GM21619 (cell line): Measurements from ENCODE around the gene GTF2H2.
"Not testable (repeated sequence)": the region's sequence is repeated elsewhere in the genome, so short reads cannot be mapped to it uniquely, and the experiment has no call there.

Experiments
- ATAC-seq: cut with Tn5 transposase; IDR thresholded peaks from one replicate; pipeline ENCODE4 v1.9.1; 2021; ENCODE audit not compliant: unreplicated experiment

Gene GTF2H2

DNA sequence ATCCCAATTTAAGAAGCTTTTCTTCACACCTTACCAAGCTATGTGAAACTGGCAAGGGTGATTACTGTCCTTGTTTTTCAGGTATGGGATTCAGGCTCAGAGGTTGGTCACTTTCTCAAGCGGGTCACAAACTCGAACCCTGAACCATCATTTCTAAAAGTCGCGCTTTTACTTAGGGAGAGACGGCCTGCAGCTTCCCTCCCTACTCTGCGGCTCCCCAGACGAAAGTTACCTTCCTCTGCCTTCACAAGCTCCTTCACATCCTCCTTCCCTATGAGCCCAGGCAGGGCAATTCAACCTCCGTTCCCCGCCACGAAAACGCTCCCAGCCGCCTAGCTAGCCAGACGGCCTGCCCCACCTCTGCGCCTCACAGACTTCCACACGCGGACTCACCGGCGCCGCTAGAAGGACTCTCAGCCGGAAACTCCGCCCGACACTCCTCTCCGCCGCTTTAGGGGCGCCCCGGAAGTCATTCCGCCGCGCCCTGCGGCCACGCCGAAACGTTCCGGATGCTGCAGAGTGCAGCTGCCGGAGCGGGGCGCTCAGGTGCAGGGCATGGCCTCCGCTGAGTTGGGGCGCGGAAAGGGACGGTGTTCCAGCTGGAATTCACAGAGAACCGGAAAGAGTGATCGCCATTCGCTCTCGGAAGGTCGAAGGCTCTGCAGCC is at the start of gene GTF2H2:
GTF2H2 (minus strand) TSS at position 415 of the 667 bp plus-strand sequence. CDS start 4,913 bp downstream, outside the sequence.
- peak; percentile 98 for ATAC-seq

DNA sequence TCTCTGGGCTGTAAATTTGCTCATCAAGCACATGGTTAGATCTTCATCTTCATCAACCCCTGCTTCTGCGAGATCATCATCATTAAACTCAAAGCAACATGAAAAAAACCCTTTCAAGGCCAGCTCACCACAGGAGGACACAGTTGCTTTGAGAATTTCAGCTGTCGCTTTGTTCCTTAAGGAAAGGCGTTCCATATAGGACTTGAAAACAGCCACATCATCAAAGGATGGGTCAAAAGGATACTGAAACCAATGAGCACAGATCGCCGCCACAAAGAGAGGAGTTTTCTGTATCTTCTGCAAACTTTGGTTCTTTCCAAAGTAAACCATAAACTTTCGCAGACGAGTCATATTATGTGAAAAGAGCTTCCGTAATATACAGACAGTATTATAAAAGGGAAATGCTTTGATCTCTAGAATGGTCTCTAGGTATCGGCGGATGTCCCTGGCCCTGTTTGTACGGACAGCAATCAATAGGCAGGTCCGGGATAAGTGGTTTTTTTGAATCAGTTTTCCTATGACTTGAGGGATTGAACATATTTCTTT is 42.3 kb upstream of the GTF2H2 start:
- not testable (repeated sequence) for ATAC-seq

- ATAC-seq = not testable (repeated sequence)
Measured at GRCh38 chr5:71099996-71100395, 32.5 kb upstream of the GTF2H2 start.

GRCh38 chr5:71097930-71098203 is 30.4 kb upstream of the GTF2H2 start:
- ATAC-seq = not testable (repeated sequence)

DNA sequence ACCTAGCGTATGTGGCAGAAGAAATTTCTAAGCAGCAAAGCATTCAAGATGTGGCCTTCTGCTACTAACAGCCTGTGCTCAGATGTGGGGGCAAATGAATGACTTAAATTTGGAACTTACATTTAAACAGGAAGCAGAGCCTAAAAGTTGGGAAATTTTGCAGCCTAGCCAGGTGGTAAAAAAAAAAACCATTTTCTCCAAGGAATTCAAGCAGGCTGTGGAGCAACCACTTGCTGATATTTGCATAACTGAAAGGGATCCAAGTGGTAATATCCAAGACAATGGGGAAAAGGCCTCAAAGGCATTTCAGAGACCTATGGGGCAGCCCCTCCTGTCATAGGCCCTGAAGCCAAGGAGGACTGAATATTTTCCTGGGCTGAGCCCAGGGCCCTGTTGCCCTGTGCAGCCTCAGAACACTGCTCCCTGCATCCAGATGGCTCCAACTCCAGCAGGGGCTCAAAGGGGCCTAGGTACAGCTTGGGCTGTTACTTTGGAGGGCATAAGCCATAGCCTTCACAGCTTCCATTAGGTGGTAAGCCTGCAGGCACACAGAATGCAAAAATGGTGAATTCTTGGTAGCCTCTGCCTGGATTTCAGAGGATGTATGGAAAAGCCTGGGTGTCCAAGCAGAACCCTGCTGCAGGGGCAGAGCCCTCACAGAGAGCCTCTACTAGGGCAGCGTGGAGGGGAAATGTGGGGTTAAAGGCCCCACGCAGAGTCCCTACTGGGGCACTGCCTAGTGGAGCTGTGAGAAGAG is 29.9 kb upstream of the GTF2H2 start:
- not testable (repeated sequence) for ATAC-seq

- ATAC-seq = not testable (repeated sequence)
Measured at GRCh38 chr5:71089773-71090172, 22.3 kb upstream of the GTF2H2 start.

DNA sequence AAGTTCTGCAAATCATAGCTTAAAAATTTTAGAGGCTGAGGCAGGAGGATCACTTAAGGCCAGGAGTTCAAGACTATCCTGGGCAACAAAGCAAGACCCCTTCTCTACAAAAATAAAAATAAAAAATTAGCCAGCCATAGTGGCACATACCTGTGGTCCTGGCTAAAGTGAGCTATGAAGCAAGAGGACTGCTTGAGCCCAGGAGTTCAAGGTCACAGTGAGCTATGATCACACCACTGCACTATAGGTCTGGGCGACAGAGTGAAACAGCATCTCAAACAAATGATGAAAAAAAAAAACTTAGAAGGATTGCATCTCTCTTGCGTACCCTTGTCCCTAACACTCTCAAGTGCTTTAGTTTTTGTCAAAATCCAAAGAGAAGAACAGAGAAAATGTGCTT is 21.3 kb upstream of the GTF2H2 start:
- not testable (repeated sequence) for ATAC-seq

- not testable (repeated sequence) for ATAC-seq
Measured at GRCh38 chr5:71086145-71086544, 18.7 kb upstream of the GTF2H2 start.

DNA sequence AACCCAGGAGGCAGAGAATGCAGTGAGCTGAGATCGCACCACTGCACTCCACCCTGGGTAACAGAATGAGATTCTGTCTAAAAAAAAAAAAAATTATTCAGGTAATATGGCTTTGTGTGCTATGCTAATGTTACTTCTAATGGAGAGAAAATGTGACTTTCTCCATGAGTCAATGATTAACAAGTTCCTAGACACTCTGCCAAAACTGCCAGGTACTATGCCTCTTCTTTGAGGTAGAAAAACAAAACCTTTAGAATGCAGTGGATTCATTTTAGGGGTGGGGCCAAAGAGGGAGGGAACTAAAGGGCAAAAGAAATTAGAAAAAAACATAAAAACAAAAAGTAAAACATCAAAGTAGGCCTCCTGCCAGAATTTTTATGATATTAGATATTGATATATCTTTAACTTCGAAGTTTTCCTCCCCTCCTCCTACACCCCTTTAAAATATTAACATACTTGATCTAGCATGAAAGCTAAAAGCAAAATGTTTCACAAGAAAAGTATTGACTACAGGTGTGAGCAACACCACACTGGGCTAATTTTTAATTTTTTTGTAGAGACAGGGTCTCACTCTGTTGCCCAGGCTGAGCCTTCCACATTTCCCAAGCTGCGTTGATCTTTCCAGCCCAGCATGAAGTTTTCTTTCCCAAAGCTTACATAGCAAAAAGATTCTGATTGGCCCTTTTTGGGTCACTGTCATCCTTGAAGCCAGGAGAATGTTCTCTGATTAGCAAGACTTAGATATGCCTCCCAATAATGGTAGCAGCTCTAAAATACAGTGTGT is 17.0 kb upstream of the GTF2H2 start:
- not testable (repeated sequence) for ATAC-seq

GRCh38 chr5:71082898-71083297 is 15.4 kb upstream of the GTF2H2 start:
- not testable (repeated sequence) for ATAC-seq

GRCh38 chr5:71082340-71082739 is 14.9 kb upstream of the GTF2H2 start:
- ATAC-seq = not testable (repeated sequence)

DNA sequence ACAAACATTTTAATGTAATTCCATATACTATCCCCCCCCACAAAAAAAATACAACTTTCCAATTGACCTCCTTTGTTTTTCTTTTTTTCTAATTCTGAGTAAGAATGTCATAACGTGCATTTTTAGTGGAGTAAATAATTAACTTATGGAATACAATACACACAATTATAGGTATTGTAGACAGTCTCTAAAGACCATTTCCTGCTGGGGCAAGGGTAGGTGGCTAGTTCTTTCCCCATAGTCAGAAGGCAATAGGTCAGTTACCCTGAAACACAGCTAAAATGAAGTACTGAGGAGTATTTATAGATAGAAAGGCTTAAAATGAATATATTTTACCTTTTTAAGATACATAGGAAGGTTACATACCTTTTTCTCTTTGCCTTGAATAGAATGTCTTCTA is 6.2 kb downstream of the GTF2H2 start:
- ATAC-seq = not testable (repeated sequence)

DNA sequence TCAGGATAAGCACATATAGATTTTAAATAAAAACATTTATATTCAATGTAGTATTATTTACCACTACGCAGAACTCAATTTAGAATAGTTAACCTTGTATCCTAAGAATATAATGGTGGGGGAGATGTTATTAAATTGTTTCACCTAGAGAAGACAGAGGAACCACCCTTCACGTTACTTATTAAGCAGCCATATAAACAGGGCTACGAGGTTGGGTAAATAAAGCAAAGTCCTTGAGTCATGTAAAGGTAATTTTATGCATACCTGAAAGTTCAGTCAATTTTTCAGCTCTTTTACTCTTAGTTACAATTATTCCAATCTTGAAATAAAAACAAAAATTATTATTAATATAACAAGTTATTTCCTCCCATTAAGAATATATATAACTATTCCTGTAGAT is 8.1 kb downstream of the GTF2H2 start:
- not testable (repeated sequence) for ATAC-seq

GRCh38 chr5:71044808-71045207 is 22.7 kb downstream of the GTF2H2 start:
- ATAC-seq = not testable (repeated sequence)

- ATAC-seq = not testable (repeated sequence)
Measured at GRCh38 chr5:71044128-71044527, 23.3 kb downstream of the GTF2H2 start.

- not testable (repeated sequence) for ATAC-seq
Measured at GRCh38 chr5:71031046-71031776, 36.3 kb downstream of the GTF2H2 start.

DNA sequence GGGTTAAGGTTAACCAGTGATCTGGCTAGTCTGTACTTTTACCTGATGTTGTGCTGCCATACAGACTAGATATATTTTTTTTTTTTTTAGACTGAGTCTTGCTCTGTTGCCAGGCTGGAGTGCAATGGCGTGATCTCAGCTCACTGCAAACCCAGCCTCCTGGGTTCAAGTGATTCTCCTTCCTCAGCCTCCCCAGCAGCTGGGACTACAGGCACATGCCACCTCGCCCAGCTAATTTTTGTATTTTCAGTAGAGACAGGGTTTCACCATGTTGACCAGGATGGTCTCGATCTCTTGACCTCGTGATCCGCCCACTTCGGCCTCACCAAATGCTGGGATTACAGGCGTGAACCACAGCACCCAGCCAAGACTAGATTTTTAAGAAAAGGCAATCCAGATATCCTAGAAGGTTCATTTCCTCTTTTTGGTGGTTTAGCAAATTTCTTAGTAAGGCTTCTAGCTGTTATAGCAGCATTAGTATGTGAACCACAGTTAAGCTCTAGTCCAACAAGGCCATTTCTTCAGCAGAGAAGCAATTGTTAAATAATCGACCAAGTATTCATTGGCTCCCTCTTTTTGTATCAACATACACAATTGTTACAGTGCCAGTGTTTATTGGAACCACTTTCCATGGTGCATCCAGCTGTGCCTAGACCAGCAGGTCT is 42.1 kb downstream of the GTF2H2 start, which contains the start of gene NAIP:
NAIP (minus strand) TSS at position 51 of the 665 bp plus-strand sequence. CDS start 12,424 bp downstream, outside the sequence.
- ATAC-seq = not testable (repeated sequence)

- ATAC-seq = not testable (repeated sequence)
Measured at GRCh38 chr5:71020643-71021042, 46.8 kb downstream of the GTF2H2 start.

DNA sequence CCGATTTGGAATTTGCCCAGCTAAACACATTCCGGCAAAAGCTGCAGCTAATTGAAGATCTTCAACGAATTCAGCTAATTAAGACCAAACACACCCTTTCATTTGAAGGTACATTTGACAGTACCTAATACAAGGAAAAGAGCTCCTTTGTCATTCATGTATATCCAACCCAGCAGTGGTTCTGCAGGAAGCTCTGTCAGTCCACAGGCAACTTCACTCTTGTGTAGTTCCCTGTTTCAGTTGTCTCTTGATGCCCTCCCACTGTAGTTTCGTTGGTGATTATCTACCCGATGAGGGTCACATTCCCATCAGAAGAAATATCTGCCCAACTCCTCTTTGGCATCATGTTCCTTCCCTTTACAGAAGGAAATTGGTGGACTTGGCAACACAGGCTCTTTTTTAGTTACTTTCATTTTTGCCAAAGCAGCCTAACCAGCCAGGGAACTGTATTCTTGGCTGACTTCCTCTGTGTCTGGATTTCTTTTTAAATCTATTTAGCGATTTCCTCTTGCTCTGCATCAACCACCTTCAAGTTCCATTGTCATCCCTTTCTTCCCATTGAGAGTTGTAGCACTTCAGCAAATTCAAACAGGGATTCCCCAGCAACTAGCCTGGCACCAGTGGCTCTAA is 49.0 kb downstream of the GTF2H2 start:
- ATAC-seq = not testable (repeated sequence)
